GOT3 (cell line): ENCODE results near the gene CFAP100.

ENCODE experiments used
- DNase-seq: peaks from one replicate; lab custom pipeline; 2025; ENCODE audit warnings: mixed read lengths; lab: John Stamatoyannopoulos, UW

The CFAP100 gene

GRCh38 chr3:126461450-126462070 is 66.9 kb downstream of the CFAP100 start:
- DNase-seq: no peak

- DNase-seq: no peak
These were observed 68.8 kb downstream of the CFAP100 start for GRCh38 chr3:126463521-126463920.

GRCh38 chr3:126464093-126464492 is 69.4 kb downstream of the CFAP100 start:
- DNase-seq: no peak

GRCh38 chr3:126464494-126464893 is 69.8 kb downstream of the CFAP100 start:
- no peak for DNase-seq

GRCh38 chr3:126464997-126465396 is 70.3 kb downstream of the CFAP100 start:
- DNase-seq: no peak

- no peak for DNase-seq
These were observed 71.3 kb downstream of the CFAP100 start for GRCh38 chr3:126465928-126466544.

- no peak for DNase-seq
These were observed 72.3 kb downstream of the CFAP100 start for GRCh38 chr3:126466886-126467610.

- DNase-seq: no peak
These were observed 72.9 kb downstream of the CFAP100 start for GRCh38 chr3:126467611-126467955.

- DNase-seq: no peak
These were observed 73.6 kb downstream of the CFAP100 start for GRCh38 chr3:126468028-126468891.

- no peak for DNase-seq
These were observed 74.8 kb downstream of the CFAP100 start for GRCh38 chr3:126469479-126469878.

- no peak for DNase-seq
These were observed 77.7 kb downstream of the CFAP100 start for GRCh38 chr3:126472277-126473006.

GRCh38 chr3:126473292-126474168 is 78.8 kb downstream of the CFAP100 start:
- DNase-seq: no peak

- no peak for DNase-seq
These were observed 80.0 kb downstream of the CFAP100 start for GRCh38 chr3:126474498-126475412.

GRCh38 chr3:126475413-126476114 is 80.9 kb downstream of the CFAP100 start, which contains the start of gene ZXDC:
Gene ZXDC (minus strand): TSS chr3:126475891. CDS start chr3:126475865, 26 bp downstream.
- peak; percentile 75 for DNase-seq

- DNase-seq: no peak
These were observed 81.7 kb downstream of the CFAP100 start for GRCh38 chr3:126476166-126477060.

GRCh38 chr3:126477061-126477380 is 82.3 kb downstream of the CFAP100 start:
- DNase-seq: no peak

GRCh38 chr3:126478581-126479310 is 84.0 kb downstream of the CFAP100 start:
- no peak for DNase-seq
